ENCODE results near the gene BEST2.
"Not testable (repeated sequence)": the region's sequence is repeated elsewhere in the genome, so short reads cannot be mapped to it uniquely, and the experiment has no call there.

The BEST2 gene

GRCh38 chr19:12751635-12752034 lies at the start of gene BEST2:
TSS of gene BEST2 (plus strand) at chr19:12751791. CDS start at chr19:12752593, 802 bp downstream.
- DNase-seq: no peak

GRCh38 chr19:12703046-12703445 lies 48.5 kb upstream of the BEST2 start:
- DNase-seq: no peak

- DNase-seq: no peak
These were observed 46.4 kb upstream of the BEST2 start for GRCh38 chr19:12705169-12705568.

DNA sequence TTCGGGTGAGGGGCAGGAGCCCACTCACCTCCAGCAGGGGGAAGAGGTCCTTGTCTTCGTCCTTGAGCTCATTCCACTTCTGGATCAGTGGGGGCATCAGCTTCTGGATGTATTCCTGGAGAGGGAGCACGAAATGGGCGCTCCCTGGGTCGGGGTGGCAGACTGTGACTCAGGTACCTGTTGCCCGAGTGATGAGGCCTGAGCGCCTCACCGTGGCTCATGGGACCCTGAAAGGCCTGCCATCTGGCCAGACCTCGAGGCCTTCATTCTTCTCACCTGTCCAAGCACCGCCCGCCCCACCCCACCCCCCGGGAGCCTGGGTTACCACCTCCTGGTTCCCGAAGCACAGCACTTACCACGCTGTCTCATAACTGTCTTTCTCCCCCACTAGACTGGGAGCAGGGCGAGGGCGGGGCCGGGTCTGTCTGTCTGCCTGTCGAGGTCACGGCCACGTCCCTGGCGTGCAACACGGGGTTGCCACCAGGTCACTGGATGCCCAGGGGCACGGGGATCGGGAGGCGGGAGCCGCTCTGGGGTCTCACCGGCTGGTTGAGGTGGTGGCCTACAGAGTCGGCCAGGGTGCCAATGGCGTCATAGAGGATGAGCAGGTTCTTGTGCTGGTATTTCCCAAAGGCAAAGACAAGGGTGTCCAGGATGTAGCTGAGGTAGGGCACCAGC lies 45.8 kb upstream of the BEST2 start:
- DNase-seq: no peak

- no peak for DNase-seq
These were observed 45.3 kb upstream of the BEST2 start for GRCh38 chr19:12706332-12706718.

- DNase-seq: no peak
These were observed 43.0 kb upstream of the BEST2 start for GRCh38 chr19:12708641-12709040.

DNA sequence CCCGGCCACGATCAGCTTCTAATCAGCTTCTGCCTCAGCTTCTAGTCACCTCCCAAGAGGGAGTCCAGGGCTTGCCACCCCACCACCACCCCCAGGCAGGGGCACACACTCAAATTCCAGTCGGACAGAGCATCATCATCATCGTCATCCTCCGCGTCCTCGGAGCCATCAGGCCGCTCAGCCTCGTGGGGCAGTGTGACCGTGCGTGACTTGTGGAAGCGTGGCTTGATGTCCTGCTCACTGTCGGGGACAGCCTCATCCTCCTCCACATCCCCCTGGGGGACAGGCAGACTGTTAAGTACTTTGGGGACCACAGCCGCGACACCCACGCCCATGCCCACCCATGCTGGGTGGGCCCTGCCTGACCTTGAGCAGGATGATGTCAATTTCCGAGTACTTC lies 40.4 kb upstream of the BEST2 start:
- DNase-seq: no peak

DNA sequence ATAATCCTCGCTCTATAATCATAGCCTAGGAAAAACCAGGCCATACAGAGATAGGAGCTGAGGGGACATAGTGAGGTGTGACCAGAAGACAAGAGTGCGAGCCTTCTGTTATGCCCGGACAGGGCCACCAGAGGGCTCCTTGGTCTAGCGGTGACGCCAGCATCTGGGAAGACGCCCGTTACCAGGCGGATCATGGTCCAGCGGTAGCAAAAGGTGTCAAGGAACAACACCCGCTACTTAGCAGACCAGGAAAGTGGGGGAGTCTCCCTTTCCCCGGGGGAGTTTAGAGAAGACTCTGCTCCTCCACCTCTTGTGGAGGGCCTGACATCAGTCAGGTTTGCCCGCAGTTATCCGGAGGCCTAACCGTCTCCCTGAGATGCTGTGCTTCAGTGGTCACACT lies 39.5 kb upstream of the BEST2 start:
- not testable (repeated sequence) for DNase-seq

- DNase-seq: not testable (repeated sequence)
These were observed 38.3 kb upstream of the BEST2 start for GRCh38 chr19:12713304-12713703.

DNA sequence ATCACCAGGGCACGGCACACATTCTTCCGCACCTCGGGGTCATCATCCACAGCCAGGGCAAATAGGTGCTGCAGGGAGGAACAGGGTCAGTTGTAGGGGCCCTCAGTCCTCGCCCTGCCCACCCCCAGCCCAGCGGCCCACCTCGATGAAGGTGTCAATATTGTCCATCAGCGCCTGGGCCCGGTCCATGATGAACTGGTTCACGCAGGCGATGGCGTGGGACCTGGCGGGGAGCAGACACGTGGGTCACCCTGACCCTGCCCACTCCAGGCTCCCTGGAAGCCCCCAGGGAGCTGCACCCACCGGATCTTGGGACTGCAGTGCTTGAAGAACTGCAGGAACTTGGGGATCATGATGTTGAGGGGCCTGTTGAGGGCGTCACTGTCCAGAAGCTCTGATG lies 36.5 kb upstream of the BEST2 start:
- no peak for DNase-seq

DNA sequence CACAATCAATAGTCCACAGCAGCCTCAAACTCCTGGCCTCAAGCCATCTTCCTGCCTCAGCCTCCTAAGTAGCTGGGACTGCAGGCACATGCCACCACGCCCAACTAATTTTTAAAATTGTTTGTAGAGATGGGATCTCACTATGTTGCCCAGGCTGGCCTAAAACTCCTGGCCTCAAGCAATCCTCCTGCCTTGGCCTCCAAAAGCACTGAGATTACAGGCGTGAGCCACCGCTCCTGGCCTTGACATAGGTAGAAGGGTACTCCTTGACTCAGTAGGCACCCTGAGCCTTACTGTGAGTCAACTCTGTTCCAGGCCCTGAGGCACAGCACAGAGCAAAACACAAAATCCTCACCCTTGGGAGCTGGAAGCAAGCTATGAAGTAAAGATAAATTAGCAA lies 35.7 kb upstream of the BEST2 start:
- DNase-seq: no peak

- DNase-seq: no peak
These were observed 31.3 kb upstream of the BEST2 start for GRCh38 chr19:12720296-12720695.

- no peak for DNase-seq
These were observed 30.5 kb upstream of the BEST2 start for GRCh38 chr19:12720851-12721655.

- peak; percentile 33 for DNase-seq
These were observed 29.7 kb upstream of the BEST2 start for GRCh38 chr19:12721656-12722565.

DNA sequence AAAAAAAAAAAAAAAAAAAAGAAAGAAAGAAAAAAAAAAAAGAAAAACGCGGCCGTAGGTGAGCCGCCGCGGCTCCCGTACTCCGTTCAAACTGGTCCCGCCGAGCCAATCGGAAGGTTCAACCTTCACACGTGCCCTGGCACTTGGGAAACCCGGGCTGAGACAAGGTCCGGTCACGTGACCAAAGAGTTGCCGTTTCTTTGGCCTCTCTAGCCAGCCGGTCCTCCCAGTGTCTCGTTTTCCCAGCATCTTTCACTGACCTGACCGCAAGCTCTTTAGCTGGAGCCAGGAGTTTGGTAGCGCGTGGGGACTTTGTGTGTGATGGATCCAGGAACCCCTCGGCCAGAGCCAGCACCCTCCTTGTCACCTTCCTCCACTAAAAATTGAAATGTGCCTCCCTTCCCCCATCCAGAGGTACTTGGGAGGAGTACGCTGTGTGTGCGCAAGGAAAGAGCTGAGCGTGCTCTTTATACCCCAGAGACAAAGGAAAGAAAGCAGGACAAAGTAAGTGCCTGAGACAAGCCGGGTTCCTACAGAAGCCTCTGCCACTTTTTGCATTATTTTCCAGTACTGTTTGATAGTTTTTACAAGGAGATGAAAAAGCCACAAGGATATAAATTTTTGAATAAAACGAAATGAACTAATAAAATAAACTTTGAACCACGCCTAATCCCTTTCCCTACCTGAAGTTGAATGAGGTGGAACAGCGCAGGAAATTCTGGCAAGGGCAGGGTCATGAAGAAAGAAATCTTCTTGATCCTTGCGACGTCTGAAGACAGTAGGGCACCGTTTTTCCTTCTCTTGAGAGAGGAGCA lies 28.8 kb upstream of the BEST2 start:
- DNase-seq: peak; percentile 87

DNA sequence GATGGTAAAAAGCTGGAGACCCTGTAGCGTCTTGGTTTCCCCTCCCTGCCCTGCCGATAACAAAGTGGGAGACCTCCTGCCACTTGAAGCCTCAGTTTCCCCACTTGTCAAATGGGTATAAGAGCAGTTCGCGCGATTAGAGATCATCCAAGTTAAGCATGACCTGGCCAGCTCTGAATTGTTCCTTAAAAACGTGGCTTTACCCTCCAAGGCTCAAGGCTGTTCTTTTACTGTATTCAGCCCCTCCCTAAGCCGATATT lies 28.3 kb upstream of the BEST2 start:
- no peak for DNase-seq

DNA sequence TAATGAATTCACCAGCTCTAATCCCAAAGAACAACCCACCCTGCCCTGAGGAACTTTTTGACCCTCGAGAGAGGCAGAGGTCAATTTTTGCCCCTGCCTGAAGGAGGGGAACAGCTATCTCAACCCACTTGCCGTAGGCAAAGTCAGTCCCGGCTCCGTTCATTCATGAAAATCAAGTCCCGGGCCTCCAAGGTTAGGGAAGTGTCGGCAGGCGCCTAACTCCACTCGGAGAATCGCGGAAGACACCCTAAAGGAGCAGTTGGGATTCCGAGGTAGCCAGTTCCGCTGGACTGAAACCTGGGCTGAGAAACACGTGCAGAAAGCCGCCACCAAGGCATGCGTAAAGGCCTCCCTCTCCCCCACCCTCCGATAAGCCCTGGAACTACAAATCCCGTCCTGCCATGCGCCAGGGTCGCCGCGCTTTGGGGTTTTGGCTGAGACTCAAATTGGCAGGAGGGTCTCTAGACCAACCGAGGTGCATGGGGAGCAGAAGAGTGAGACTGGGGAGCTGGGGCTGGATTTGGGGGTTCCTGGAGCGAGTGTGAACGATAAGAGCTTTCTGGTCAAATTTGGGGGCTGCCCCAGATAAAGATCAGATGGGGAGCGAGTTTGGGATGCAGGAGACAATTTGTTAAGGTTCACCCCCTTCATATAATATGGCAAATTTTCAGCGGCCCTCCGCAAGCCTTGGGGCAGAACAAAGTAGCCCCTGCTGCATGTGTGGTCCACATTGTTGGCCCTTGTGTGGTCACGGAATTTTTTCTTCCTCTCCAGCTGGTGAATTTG lies 27.8 kb upstream of the BEST2 start, which contains the start of gene TNPO2:
TNPO2 (minus strand) TSS at position 292 of the 786 bp plus-strand sequence. CDS start 2,955 bp downstream, outside the sequence.
- DNase-seq: peak; percentile 51

DNA sequence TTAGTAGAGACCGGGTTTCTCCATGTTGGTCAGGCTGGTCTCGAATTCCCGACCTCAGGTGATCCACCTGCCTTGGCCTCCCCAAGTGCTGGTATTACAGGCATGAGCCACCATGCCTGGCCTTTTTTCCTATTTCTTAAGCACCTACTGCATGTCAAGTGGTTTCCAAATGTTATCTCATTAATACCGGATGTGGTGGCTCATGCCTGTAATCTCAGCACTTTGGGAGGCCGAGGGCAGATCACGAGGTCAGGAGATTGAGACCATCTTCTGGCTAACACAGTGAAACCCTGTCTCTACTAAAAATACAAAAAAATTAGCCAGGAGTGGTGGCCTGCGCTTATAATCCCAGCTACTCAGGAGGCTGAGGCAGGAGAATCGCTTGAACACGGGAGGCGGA lies 26.0 kb upstream of the BEST2 start:
- not testable (repeated sequence) for DNase-seq

GRCh38 chr19:12726988-12727316 lies 24.6 kb upstream of the BEST2 start:
- DNase-seq: no peak

DNA sequence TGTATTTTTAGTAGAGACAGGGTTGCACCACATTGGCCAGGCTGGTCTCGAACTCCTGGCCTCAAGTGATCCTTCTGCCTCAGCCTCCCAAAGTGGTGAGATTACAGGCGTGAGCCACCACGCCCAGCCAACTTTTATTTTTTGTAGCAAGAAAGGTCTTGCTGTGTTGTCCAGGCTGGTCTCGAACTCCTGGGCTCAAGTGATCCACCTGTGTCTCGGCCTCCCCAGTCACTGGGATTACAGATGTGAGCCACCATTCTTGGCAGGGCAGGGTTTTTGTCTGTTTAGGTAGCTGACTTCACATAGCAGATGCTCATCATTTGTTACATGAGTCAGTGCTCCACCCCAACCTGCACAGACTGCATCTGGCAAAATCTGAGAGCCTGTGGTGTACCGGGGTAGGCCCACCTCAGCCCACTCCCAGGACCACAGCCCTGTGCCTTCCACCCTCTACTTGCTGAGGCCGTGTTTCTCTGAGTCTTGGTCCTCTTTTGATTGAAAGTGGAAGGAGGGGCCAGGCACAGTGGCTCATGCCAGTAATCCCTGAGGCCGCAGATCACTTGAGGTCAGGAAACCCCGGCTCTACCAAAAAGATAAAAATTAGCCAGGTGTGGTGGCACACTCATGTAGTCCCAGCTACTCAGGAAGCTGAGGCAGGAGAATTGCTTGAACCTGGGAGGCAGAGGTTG lies 23.7 kb upstream of the BEST2 start:
- no peak for DNase-seq

DNA sequence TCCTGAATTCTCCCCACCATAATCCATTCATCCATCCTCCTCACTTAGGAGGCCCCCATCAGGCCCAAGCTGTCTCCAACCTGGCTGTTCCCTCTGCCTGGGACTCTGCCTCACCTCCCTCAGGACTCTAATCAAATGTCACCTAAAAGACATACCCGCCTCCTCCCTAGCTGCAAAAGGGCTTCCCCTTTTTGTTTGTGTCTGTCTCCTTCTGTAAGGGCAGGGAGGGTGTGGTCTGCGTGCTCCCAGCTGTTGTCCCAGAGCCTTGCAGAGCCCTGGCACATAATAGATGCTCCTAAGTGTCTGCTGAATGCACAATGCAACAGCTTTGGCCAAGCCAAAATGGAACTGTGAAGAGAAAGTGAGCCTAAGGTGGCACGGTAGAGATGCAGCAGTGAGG lies 21.5 kb upstream of the BEST2 start:
- no peak for DNase-seq

Data from activated CD4-positive, alpha-beta T cell treated with anti-CD3 and anti-CD28 coated beads for 1 hour (primary cell).